ENCODE measurements around the gene GPHA2. TPM values are rescaled to one million over a fixed set of nuclear protein-coding genes. Genes with fewer than 3 reads are reported as not detected.

Gene GPHA2
- polyA plus RNA-seq, 1 donor from 2014 or later = not detected

GRCh38 chr11:64923944-64924909 lies 11.5 kb downstream of the GPHA2 start, which contains the start of gene PPP2R5B:
PPP2R5B (plus strand) TSS chr11:64924689; CDS start chr11:64925735, 1,046 bp downstream.
- Histone ChIP-seq H3K9me3 (ENCODE audit: low read length) (no peaks in the 10 kb centered on the region), H3K9ac (ENCODE audit: low read length) (peak within 1 kb of the TSS; percentile 94), H3K27ac (ENCODE audit: low read length) (peak within 1 kb of the TSS; percentile 85), H4K20me1 (ENCODE audit: insufficient read depth) (no peaks in the 10 kb centered on the region), H3K4me2 (ENCODE audit: low read length) (peak within 1 kb of the TSS; percentile 97), H3K4me3 (ENCODE audit: low read length) (peak within 1 kb of the TSS; percentile 98), H3K79me2 (replicated peaks; ENCODE audit: insufficient read depth, low read length) (no peaks in the 10 kb centered on the region), H2AFZ (ENCODE audit: low read depth, low read length) (peak within 1 kb of the TSS; percentile 97), H3K9me2 (ENCODE audit: insufficient read depth, low read length) (no peaks in the 10 kb centered on the region), H3K27me3 (ENCODE audit: insufficient read depth, low read depth, low read length) (no peaks in the 10 kb centered on the region), H3F3A (ENCODE audit: insufficient read depth, low read length, poor library complexity, severe bottlenecking) (no peaks in the 10 kb centered on the region), H3K36me3 (ENCODE audit: insufficient read depth, low read length) (no peaks in the 10 kb centered on the region)
- peak; percentile 62 for TF ChIP-seq MXI1 (conservative IDR thresholded peaks at IDR 0.05; ENCODE audit: poor library complexity, severe bottlenecking)
- no peak for TF ChIP-seq EZH2 (IDR thresholded peaks at IDR 0.05; ENCODE audit: borderline replicate concordance, insufficient read depth, low read length, poor library complexity, severe bottlenecking)
- TF ChIP-seq, protein P1, sequence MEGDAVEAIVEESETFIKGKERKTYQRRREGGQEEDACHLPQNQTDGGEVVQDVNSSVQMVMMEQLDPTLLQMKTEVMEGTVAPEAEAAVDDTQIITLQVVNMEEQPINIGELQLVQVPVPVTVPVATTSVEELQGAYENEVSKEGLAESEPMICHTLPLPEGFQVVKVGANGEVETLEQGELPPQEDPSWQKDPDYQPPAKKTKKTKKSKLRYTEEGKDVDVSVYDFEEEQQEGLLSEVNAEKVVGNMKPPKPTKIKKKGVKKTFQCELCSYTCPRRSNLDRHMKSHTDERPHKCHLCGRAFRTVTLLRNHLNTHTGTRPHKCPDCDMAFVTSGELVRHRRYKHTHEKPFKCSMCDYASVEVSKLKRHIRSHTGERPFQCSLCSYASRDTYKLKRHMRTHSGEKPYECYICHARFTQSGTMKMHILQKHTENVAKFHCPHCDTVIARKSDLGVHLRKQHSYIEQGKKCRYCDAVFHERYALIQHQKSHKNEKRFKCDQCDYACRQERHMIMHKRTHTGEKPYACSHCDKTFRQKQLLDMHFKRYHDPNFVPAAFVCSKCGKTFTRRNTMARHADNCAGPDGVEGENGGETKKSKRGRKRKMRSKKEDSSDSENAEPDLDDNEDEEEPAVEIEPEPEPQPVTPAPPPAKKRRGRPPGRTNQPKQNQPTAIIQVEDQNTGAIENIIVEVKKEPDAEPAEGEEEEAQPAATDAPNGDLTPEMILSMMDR (IDR thresholded peaks at IDR 0.05; ENCODE audit: poor library complexity, severe bottlenecking) = no peak
- peak; percentile 21 for TF ChIP-seq EP300 (conservative IDR thresholded peaks at IDR 0.05; ENCODE audit: poor library complexity, severe bottlenecking)
- TF ChIP-seq SMC3 (conservative IDR thresholded peaks at IDR 0.05; ENCODE audit: poor library complexity) = no peak
- TF ChIP-seq POLR2AphosphoS5 (IDR thresholded peaks at IDR 0.05) = peak; percentile 95
- TF ChIP-seq REST (IDR thresholded peaks at IDR 0.05; ENCODE audit: borderline replicate concordance) = peak; percentile 69
- peak; percentile 72 for TF ChIP-seq TAF1 (IDR thresholded peaks at IDR 0.05; ENCODE audit: low read depth)
- peak; percentile 33 for TF ChIP-seq RAD21 (conservative IDR thresholded peaks at IDR 0.05)

GRCh38 chr11:64923151-64923661 lies 12.5 kb downstream of the GPHA2 start:
- H3K4me2 ChIP-seq (ENCODE audit: low read length) = no peak overlapping the region
- no peak overlapping the region for H3K27ac ChIP-seq (ENCODE audit: low read length)

More at GRCh38 chr11:64923151-64923661, 12.5 kb downstream of the GPHA2 start:
- H3K27me3 ChIP-seq (ENCODE audit: insufficient read depth, low read depth, low read length) = no peaks in the 10 kb centered on the region
- no peaks in the 10 kb centered on the region for H3K79me2 ChIP-seq (replicated peaks; ENCODE audit: insufficient read depth, low read length)
- H4K20me1 ChIP-seq (ENCODE audit: insufficient read depth) = no peaks in the 10 kb centered on the region
- no peaks in the 10 kb centered on the region for H3F3A ChIP-seq (ENCODE audit: insufficient read depth, low read length, poor library complexity, severe bottlenecking)
- H3K36me3 ChIP-seq (ENCODE audit: insufficient read depth, low read length) = no peaks in the 10 kb centered on the region
- H3K9me2 ChIP-seq (ENCODE audit: insufficient read depth, low read length) = no peaks in the 10 kb centered on the region
- TF ChIP-seq SMC3 (conservative IDR thresholded peaks at IDR 0.05; ENCODE audit: poor library complexity) (no peak), MXI1 (conservative IDR thresholded peaks at IDR 0.05; ENCODE audit: poor library complexity, severe bottlenecking) (no peak), EZH2 (IDR thresholded peaks at IDR 0.05; ENCODE audit: borderline replicate concordance, insufficient read depth, low read length, poor library complexity, severe bottlenecking) (no peak), TAF1 (IDR thresholded peaks at IDR 0.05; ENCODE audit: low read depth) (no peak), EP300 (conservative IDR thresholded peaks at IDR 0.05; ENCODE audit: poor library complexity, severe bottlenecking) (no peak), POLR2AphosphoS5 (IDR thresholded peaks at IDR 0.05) (no peak), RAD21 (conservative IDR thresholded peaks at IDR 0.05) (no peak), REST (IDR thresholded peaks at IDR 0.05; ENCODE audit: borderline replicate concordance) (no peak)
- TF ChIP-seq, protein P1 (IDR thresholded peaks at IDR 0.05; ENCODE audit: poor library complexity, severe bottlenecking) = no peak
- H3K9ac ChIP-seq (ENCODE audit: low read length) = peak overlapping the region; percentile 94
- no peaks in the 10 kb centered on the region for H3K9me3 ChIP-seq (ENCODE audit: low read length)
- peak overlapping the region; percentile 91 for H2AFZ ChIP-seq (ENCODE audit: low read depth, low read length)
- H3K4me3 ChIP-seq (ENCODE audit: low read length) = peak overlapping the region; percentile 98
